Germinal center (tissue), 1 donor: ENCODE results near the gene FCRL2.
"Not testable (repeated sequence)": the region's sequence is repeated elsewhere in the genome, so short reads cannot be mapped to it uniquely, and the experiment has no call there.

ENCODE experiments used
- DNase-seq: peaks from one replicate; pipeline ENCODE4 v3.0.0; 2012; ENCODE audit warnings: mixed read lengths, low spot score

The FCRL2 gene

DNA sequence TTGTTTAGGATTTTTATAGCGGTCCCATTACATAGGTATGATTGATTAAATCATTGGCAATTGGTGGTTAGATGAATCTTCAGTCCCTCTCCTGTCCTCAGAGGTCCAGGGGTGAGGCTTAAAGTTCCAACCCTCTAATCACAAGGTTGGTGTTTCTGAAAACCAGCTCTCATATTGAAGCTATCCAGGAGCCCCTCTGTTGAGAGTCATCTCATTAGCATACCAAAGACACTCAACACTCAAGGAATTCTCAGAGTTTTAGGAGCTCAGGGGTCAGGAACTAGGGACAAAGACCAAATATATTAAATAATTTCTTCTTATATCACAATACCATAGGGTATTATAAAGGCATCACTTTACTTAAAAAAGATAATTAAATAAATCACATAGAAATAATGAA is 23.3 kb downstream of the FCRL2 start:
- no peak for DNase-seq

DNA sequence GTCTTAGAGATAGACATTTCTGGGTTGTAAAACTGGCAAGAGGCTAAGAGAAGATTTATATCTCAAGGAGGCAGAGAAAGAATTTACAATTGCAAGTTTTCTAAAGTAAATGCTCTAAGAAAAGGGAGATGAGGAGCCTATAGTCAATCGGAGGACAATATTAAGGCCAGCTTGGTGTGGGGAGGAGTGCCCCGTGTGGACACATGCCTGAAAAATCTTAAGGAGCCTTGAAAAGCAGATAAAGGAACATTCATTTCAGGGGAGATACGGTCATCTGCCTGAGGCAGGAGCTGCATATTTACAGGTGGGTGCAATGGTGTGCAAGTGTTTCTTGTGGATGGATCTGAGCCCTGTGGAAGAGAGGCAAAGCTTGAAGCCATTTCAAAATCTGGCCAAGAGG is 25.6 kb downstream of the FCRL2 start:
- no peak for DNase-seq

DNA sequence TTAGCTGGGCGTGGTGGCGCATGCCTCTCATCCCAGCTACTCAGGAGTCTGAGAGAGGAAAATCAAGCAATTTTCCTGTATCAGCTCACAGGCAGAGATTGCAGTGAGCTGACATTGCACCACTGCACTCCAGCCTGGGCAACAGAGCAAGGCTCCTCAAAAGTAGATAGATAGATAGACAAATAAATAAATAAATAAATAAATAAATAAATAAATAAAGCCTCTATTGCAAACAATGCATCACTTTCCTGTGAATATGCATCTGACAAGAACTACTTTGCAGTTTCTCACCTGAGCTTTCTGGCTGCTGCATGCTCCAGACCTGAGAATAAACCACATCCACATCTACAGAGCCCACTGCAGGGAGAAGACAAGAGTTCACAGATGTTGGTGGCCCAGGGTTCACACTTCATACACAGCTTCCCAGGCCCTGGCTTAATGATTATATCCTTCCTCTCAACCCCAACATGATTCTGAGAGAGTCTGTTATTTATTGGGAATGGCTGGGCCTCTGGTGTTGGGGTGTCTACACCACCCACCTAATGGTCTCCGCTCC is 28.6 kb downstream of the FCRL2 start:
- no peak for DNase-seq

DNA sequence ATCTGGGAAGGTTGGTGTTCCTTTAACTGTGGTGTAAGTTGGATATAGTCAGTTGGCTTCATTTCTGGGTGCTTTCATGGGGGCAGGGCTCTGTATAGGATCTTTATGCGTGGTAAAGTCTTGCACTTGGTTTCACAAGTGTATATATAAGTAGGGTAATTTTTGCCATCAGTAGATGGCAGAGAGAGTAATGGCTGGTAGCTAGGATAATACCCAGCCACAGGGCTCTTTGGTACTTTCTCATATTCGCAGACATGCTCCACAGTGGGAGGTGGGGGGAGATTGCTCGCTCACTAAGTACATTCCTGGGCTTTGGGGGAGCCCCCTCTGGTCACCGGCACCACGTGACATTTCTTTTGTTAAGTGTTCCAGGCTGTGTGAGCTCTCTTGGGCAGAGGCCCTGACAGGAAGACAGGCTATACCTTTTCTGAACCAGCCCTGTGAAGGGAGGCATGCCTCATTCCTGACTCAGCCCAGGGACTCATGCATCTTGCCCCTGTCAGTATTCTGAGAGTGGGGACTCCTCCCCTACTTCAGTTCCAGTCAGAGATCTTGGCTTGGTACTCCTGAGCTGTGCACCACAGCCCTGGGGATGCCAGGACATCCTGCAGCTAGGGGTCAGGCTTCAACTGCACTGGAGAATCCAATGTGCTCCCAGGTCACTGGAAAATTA is 37.6 kb downstream of the FCRL2 start:
- no peak for DNase-seq

DNA sequence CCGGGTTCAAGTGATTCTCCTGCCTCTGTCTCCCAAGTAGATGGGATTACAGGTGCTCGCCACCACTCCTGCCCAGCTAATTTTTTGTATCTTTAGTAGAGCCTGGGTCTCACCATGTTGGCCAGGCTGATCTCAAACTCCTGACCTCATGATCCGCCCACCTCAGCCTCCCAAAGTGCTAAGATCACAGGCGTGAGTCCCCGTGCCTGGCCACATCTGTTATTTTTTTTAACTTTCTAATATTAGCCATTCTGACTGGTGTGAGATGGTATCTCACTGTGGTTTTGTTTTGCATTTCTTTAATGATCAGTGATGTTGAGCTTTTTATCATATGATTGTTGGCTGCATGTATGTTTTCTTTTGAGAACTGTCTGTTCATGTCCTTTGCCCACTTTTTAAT is 40.9 kb downstream of the FCRL2 start:
- DNase-seq = not testable (repeated sequence)

DNA sequence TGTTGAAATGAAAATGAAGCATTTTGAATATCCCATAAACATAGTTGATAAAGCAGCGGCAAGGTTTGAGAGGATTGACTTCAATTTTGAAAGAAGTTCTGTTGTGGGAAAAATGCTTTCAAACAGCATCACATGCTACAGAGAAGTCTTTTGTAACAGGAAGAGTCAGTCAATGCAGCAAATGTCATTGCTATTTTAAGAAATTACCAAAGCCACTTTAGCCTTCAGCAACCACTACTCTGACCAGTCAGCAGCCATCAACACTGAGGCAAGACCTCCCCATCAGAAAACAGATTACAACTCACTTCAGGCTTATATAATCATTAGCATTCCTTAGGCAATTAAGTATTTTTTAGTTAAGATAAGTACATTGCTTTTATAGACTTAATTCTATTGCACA is 42.6 kb downstream of the FCRL2 start:
- DNase-seq = no peak

DNA sequence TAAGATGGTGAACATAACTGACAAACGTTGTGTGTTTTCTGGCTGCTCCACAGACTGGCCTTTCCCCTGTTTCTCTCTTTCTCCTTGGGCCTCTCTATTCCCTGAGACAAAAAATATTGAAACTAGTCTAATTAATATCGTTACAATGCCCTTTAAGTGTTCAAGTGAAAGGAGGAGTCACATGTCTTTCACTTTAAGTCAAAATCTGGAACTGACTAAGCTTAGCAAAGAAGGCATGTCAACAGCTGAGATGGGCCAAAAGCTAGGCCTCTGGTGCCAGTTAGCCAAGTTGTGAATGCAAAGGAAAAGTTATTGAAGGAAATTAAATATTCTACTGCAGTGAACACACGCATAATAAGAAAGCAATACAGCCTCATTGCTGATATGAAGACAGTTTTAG is 44.2 kb downstream of the FCRL2 start:
- DNase-seq = no peak

DNA sequence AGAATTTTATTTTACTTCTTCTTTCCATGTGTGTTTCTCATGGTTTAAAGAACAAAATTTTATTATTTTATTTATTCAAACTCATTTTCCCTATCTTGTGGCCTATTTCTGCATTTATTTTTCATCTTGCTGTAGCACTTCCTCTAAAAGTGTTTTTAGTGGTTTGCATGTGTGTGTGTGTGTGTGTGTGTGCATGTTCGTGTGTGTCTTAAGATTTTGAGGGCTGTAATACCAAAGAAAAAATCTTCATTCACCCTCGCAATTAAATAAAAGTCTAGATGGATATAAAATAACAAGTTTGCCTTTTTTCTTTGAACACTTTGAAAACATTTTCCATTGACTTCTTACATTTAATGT is 51.7 kb downstream of the FCRL2 start:
- no peak for DNase-seq

DNA sequence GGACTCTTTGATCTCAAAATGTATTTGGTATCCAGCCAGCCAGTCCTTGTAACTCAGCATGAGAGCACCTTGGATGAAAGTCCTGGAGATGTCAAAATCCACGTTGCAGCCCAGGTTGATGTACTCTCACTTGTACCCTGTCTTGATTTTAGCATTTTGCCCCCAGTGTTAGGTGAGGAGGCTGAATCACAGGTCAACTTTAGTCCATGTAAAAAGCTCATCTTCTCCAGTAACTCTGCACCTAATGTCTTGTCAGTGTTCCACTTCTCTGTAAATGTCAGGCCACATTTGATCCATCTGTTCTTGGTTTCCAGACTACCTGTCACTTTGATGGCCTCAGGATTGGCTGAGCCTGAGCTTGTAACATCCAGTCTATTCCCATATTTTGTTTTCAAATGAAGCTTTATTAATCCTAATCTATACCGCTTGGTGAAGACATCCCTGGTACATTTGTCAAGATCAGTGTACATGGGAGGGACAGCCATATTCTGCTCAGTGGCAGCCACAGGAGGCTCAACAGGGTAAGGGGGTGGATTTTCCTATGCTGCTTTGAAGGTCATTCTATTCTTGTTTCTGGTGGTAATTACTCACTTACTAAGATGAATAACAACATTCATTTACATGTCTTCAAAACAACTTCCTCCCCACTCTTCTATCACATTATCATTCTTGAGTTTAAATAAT is 52.3 kb downstream of the FCRL2 start:
- DNase-seq = peak; percentile 48

DNA sequence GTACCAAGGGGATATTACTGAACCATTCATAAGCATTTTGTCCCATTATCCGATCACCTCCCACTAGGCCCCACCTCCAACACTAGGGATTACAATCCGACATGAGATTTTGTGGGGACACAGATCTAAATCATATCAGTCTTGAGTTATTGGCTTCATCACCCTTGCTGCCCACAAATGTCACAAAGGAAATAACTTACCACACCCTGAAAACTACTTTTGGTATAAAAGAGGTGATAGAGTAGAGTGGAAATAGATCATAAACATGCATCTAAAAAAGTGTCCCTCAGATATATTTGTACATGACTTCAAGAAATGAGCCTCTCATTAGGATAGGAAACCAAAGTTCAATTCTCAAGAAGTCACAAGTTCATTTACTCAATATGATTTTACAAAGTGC is 53.8 kb downstream of the FCRL2 start:
- no peak for DNase-seq

DNA sequence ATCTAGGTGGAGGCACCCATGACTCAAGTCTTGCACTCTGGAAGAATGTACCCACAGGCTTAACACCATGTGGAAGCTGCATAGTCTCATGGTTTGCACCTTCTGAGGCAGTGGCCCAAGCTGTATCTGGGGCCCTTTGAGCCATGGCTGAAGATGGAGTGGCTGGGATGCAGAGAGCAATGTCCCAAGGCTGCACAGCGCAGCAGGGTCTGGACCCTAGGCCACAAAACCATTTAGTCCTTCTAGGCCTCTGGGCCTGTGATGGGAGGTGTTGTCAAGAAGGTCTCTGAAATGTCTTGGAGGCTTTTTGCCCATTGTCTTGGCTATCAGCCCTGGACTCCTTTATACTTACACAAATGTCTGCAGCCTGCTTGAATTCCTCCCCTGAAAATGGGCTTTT is 54.9 kb downstream of the FCRL2 start:
- DNase-seq = no peak

DNA sequence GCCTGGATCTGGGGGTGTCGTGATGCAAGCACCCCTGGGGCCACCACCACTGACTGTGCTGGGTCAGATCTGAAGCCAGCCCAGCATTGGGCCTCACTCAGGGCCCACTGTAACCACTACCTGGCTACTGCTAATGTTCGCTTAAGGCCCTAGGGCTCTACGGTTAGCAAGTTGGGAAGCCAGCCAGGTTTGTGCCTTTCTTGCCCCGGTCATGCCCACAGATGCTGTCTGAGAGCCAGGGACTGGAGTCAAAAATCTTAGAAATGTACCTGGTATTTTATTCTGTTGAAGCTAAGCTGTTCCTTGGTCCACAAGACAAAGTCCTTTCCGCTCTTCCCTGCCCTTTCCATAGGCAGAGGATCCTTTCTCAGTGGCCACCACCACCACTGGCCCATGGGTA is 61.2 kb downstream of the FCRL2 start:
- no peak for DNase-seq

DNA sequence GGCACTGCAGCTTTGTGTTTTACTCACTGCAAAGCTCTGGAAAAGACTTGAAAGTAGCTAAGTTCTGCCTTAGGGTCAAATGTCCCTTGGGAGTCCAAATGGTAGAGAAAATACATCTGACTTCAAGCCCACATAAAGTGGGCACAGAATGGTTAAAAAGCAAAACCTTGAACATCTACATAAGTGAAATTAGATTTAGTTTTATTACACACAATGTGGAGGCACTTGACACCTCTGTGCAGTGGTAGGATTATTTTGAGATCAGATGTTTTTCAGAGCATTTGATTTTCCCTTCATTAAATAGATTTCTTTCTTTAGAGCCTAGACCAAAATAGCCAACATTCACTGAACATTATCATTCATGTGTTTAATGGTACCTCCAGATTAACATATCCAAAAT is 65.1 kb downstream of the FCRL2 start:
- no peak for DNase-seq

DNA sequence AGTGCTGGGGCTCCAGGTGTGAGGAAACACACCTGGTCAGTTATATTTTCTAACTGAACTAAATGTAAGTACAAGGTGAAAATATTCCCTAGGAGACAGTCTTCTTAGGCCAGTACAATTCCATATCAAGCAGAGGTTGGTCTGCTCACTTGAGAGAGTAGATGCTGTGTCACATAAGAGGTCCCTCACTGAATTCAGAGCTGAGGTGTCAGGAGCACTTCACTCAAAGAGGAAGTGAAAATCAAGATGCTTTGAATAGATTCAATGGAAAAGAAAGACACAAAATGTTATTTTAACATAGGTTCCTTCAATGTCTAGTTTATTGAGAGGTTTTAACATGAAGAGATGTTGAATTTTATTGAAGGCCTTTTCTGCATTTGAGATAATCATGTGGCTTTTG is 72.1 kb downstream of the FCRL2 start:
- DNase-seq = peak; percentile 38

DNA sequence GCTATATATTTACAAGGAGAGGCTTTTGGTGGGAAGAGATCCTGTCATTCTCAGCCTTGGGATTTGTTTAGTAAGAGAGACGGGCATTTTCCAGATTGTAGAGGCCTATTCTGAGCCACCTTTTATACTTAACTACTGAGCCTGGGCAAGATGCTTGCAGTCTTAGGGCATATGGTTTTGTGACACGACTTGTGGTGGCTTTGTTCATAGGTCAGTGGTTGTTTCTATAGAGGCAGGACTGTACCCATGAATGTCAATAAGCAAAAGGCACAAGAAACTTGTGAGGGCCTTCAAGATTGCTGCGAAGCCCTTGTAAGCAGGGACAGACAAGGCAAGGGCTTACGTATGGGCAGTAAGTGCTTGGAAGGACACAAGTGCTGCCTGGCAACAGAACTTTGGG is 73.0 kb downstream of the FCRL2 start:
- no peak for DNase-seq

DNA sequence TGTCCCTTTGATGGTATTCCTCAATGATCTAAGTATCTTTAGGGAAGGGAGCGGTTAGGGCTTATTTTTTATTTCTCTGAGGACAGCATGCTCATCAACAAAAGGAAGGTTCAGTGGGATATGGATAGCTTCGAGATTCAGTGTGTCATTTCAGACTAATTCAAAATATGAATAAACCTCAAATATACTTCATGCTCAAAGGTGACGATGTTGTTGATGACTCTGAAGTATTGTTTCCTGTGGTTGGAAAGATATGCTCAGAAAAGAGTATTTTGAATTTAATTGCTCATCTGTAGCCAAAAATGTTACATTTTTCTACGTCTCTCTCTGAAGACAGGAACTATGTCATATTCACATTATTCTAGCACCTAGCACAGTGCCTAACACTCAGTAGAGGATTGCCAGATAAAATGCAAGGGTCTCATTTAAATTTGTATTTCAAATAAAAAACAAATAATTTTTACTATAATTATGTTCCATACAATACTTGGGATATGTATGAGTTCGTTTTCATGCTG is 74.6 kb downstream of the FCRL2 start:
- DNase-seq = no peak

DNA sequence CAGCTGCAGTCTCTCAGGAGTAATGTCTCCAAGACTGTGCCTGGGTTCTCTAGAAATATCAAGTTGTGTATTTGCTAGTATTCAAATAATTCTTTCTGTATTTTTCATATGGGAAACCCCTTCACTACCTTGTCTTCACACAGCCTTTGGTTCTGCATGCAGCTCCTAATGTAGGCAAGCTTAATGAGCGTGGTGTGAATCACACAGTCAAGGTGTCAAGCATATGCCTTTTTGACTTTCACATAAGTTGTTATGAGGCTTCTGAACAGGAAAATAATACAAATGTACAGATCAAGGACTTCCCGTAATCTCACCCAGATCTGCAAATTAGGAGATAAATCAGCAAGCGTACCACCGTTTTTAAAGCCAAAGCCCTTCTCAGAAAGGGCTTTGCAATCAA is 76.2 kb downstream of the FCRL2 start, which contains the start of gene FCRL3:
FCRL3 (minus strand) TSS at position 38 of the 400 bp plus-strand sequence. CDS start 280 bp downstream, outside the sequence.
- no peak for DNase-seq

DNA sequence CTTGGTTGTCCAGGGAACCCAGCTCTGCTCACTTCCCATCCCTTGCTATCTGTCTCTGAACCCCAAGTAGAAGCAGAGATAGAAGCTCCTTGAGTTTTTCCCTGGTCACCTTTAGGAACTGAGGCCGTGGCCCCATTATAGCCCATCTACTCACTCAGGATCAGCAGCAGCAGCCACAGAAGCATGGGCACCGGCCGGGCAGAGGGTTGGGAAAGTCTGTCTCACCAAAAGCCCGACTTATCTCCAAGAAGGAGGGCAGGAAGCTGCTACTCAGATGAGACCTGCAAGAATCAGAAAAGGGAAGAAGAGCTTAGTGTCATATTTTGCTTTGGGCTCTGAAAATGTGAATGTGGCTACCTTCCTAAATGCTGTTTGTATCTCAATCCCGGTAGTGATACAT is 76.6 kb downstream of the FCRL2 start:
- DNase-seq = no peak

DNA sequence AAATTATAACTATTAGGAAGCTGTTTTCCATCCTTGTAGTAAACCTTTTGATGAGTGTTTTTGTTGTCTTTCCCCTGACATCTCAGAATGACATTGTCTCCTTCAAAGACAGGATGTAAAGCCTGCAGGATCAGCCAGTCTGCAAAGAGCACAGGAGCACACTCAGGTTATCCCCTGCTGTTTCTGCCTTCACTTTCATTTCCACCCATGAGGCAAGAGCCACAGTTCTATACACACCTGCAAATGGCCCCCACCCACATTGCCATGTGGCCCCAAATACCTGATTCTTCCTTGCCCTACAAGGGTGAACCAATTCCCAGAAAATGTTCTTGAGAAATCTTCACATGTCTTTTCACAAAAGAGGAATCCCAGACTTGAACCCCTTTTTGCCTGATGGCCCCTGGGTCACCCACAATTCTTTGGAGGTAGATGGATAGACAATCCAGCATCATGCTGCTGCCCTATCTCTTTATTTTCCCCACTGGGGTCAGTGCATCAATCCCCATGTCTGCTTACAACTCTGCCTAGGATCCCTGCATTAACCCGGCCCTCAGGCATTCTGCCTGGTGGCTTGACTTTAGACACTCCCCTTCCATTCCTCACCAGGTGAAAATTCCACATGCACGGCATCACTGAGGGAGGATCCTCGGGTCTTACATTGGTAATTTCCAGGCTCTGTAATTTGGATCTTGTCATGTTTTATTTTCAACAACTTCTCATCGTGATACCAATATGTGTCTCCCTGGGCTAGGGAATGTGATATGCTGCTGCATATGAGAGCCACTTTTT is 79.0 kb downstream of the FCRL2 start:
- peak; percentile 21 for DNase-seq

DNA sequence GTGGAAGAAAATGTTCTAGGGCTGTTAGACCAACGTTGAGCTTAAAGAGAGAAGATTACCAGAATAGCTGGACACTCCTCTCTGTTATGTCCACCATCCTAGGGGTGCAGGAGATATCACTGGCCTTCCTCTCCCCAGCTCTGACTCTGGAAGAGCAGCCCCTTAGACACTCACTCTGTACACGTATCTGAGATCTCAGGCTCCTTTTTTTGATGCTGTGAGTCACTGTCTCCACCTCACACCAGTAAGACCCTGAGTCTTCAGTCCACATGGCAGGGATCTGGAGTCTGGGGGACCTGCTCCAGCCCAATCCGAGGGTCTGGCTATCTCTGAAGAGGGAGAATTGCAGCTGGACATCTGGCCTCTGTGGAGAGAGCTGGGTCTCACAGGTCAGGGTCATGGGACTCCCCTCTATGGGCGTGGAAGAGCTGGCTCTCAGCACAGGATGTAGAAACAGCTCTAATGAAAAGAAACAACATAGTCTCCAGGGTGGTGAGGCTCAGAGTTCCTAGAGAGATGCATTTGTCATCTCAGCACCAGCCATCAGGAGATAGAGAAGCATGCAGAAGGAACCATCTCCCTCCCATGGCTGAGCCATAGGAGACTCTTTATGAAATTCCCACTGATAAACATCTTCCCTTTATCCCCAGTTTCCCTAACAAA is 79.8 kb downstream of the FCRL2 start:
- no peak for DNase-seq
